NCI-H748 (cell line): ENCODE data around the gene USH1C.

Experiments
- DNase-seq: peaks from one replicate; lab custom pipeline; 2025; ENCODE audit not compliant: unreplicated experiment; lab: John Stamatoyannopoulos, UW

Gene USH1C

DNA sequence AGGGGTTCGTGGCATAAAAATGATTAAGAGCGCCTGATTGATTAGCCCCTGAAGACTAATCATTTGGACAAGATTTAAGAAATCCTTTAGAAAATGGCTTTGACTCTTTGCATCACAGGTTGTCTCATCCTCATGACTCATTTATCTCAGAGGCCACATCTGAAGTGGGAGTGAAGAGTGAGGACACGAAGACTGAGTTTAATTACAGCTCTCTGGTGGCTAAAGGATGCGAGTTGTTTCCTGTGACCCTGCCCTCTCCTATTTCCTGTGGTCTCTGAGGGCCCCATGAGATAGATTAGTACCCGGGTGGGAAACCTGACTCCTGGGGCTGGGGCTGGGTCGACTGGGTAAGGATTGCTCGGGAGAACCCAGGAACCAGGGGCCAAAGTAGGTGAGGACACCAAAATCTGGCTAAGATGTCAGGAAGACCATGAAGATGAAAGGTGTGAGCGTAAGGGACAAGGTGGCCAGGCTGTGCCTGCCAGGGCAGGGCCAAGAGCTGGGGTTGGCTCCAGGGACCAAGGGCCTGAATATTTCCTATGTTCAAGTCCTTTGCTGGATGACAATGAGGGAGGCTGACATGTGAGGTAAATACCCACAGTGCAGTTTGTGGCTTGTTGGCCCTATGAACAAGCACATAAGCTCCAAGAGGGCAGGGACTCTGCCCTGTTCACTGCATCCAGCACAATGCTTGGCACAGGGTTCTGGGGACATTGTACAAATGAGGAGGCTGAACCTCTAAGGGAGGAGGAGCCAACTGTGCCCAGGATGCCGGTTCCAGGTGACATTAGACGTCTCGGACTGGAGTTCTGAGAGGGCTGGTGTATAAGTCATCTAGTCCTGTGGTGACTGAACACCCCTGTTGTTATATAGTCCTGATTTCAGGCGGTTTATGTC lies 6.5 kb upstream of the USH1C start:
- no peak for DNase-seq

GRCh38 chr11:17548444-17548843 lies 4.2 kb upstream of the USH1C start:
- no peak for DNase-seq

DNA sequence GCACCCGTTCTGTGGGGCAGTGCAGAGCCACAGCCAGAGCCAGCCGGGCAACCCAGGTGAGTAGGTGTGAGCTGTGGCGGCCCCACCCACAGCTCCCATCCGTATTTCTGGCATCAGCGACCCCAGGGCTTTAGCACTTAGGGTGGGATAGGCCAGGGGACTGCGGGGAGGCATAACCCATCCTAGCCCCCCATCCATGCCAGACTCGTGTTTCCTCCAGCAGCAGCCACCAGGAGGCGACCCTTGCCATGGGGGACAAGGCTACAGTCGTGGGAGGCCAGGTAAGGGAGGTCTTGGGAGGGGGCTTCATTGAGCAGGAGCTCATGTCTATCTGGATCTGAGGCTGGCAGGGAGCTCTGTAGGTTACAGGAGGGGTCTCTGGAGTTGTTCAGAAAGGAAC lies 3.7 kb upstream of the USH1C start:
- no peak for DNase-seq

DNA sequence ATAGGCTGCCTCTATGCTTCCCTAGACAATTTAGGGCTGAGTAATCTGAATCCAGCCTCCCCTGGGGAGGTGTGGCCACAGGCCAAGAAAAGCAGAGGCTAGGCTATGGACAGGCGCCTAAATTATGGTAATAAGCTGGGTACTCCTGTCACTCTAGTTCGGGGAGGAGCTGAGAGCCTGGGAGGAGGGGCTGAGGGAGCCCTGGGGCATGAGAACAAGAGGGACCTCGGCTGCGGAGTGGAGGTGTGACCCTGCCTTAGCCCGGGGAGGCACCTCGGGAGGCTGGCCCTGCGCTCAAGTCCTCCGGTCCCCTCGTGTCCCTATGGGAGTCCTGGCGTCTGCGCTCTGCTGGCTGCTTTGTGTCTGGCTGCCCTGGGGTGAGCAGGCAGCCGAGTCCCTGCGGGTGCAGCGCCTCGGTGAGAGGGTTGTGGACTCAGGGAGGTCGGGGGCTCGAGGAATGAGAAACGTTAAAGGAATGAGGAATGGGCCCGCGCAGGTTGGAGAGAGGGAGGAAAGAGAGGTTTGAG lies 2.9 kb upstream of the USH1C start, which contains the start of gene OTOG:
TSS of gene OTOG (plus strand) at position 209 of the 527 bp plus-strand sequence. CDS start at position 323, 114 bp downstream.
- DNase-seq, result peak; percentile 83

DNA sequence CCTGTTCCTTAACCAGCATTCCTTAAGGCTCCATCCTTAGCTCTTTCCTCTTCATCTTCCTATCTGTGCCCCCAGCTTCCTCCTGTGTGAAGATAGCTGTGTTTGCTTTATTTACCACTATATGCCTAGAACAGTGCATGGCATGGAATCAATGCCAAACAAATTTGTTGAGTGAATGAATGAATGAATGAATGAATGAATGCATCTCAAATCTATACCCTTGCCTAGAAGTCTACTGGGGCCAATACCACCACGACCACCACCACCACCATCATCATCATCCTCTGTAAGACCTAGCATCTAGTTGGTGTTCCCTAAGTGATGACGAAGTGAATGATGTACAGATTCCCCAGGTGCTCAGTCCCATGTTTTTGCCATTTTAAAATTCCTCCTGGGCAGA lies 2.0 kb upstream of the USH1C start:
- DNase-seq, result no peak

DNA sequence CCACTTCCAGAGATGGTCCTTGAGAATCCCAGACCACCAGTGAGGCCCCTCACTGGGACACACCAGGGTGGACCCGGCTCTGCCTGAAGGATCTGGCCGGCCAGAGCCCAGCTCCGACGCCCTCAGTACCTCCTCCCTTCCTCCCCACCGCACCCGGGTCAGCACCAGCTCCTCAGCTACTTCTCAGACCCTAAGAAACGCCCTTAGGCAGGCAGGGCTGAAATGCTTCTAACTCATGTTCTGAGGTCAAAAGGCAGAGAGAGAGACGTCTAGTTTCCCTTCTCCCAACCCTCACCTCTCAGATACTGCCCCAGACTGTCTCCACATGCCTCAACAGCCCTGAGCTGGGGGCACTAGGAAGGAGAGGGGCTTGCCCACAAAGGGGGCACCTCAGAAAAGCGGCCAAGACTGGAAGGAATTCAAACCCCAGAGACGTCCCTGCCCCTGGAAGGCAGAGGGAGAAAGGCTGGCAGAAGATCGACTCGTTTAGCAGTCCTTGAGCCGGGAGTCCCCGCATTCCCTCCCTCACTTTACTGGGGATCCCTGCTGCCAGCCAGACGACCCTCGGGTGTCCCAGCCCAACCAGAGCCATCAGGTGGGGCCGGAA lies 539 bp downstream of the USH1C start:
- DNase-seq, result no peak

DNA sequence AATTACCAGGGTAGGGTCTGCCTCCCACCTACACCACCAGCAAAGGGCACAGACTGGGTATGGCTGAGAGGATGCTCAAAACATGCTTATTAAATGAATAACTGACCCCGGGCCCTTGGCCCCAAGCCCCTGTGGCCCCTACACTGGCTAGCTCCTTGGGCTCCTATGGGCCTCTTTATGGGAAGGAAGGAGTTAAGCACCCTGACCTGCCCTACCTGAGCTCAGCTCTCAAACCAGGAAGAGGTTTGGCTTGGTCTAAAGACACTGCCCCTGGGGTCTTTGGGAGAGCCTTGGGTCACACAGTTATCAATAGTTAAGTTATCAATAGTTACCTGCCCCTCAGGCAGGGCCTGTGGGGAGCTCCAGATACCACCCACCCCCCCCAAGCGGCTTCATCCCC lies 1.2 kb downstream of the USH1C start:
- no peak for DNase-seq

DNA sequence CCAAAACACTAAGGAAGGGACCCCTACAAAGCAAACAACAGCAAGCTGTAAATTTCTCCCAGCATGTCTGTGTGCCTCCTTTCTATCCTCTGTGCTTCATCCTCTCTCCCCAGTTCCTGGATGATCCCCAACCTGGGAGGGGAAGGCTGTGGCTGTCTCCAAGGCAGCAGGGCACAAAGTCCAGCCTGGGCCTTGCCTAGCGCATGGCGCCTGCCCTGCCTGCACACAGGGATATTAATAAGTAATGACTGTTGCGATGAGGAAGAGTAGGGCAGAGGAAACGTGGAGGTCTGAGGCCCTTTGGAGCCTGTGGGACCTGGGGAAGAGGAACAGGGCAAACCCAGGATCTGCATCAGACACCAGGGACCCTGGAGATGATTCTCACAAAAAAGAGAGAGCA lies 2.0 kb downstream of the USH1C start:
- no peak for DNase-seq

DNA sequence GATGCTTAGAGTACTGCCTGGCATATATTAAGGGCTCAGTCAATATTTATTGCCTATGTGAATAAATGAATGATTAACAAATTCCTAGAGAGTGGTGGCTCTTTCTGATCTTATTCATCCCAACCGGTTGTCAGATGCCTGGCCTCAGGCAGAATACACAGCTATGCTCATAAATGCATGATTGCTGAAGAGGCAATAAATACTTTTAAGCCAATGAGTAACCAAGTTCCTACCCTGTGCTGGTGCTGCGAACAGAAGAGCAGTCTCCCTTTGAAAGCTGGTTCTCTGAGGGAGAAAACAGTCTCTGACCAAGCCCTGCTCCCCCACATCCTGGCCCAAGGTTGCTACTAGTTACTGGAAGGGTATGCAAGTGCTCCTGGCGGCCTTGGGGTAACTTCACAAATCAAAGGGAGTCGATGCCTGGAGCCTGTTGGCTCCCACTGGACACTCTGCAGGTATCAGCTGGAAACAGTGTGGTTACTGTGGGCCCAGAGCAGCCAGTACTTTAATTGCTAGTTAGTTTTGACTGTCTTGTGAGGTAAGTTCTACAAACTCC lies 2.8 kb downstream of the USH1C start:
- DNase-seq, result no peak

- DNase-seq, result no peak
These were observed 3.4 kb downstream of the USH1C start for GRCh38 chr11:17540807-17541206.

GRCh38 chr11:17538731-17539130 lies 5.5 kb downstream of the USH1C start:
- DNase-seq, result no peak

GRCh38 chr11:17538054-17538453 lies 6.2 kb downstream of the USH1C start:
- DNase-seq, result no peak

- no peak for DNase-seq
These were observed 7.0 kb downstream of the USH1C start for GRCh38 chr11:17537261-17537660.

DNA sequence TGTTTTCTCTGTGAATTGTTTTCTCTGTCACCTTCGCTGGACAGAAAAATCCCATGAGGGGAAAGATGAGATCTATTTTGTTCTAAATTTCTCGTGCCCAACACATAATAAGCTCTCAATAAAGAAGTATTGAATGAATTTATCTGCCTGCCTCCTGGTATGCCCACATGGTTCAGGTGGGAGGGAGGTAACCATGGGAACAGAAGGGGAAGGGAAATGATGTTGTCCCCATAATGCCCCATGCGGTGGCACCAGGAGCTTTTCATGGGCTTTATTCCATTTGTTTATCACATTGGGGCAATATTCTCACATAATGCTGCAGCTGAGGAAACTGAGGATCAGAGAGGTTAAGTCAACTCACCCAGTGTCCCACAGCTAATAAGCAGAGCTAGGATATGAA lies 8.7 kb downstream of the USH1C start:
- peak; percentile 15 for DNase-seq

DNA sequence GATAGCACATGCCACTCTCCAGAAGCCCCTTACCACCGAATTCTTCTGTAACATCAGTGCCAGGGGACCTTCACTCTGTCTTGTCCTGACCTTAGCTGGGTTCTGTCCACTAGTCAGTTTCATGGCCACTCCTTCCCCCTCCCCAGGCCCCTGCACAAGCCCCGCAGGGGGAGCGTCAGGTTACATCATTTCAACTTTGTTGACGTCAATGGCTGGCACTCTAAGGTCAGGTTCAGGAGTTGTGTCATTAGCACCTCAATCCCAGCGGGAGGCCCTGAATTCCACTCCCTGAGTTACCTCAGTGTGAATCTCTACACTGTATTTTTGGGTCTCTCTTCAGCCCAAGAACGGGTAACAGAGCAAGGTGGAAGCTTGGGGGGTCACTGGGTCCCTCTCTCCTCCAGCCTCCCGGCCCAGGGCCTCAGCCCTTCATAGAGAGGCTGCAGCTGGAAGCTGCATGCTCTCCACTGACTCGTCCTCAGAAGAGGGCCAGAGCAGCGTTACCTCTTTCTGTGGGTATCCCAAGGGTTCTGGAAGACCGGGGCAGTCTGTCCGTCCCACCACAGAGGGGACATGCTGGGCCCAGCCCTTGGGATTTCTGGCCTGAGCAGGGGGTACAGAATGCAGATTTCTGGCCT lies 10.3 kb downstream of the USH1C start:
- no peak for DNase-seq

- no peak for DNase-seq
These were observed 10.9 kb downstream of the USH1C start for GRCh38 chr11:17533341-17533740.

- DNase-seq, result no peak
These were observed 11.4 kb downstream of the USH1C start for GRCh38 chr11:17532784-17533183.

DNA sequence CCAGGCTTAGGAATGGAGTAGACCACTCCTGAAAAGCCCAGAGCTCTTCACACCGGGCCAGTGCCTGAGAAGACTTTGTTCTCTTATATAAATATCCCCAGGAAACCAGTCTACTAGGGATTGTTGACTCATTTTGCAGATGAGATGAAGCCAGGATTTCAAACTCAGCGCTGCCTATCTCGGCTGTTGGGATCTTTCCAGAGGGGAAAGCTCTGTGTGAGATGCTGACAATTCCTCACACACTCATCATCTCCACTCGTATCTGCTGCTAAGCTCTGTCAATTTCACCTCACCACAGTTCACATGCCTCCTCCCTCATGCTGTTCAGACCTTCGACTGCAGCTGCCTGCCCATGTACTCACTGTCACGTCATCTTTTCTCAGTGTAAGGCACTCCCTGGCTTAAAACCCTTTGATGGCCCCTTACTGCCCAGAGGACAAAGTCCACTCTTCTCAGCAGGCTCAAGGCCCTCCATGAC lies 12.5 kb downstream of the USH1C start:
- no peak for DNase-seq

GRCh38 chr11:17531071-17531600 lies 13.1 kb downstream of the USH1C start:
- DNase-seq, result peak; percentile 16

DNA sequence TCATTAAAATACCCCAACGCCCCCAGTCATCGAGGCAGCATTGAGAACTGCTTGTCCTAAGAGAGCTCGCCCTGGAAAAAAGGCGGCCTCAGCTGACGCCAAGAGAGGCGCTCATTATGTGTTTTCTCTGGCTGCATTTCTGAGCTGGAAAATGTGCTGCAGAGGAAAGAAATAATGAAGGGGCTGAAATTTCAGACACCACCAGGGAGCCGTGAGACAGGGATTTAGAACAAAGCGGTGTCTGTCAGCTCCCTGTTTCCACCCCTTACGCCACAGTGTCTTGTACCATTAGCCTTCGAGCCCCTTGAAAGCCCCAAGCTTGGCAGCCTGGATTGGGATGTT lies 14.4 kb downstream of the USH1C start:
- DNase-seq, result no peak
